ENCODE measurements around the gene DLL1. TPM values are rescaled to one million over a fixed set of nuclear protein-coding genes. Genes with fewer than 3 reads are reported as not detected.
A peak's percentile ranks its signal among the peaks of the same experiment; 100 is the strongest.

The DLL1 gene
- total RNA-seq, 1 donor from 2014 or later = 15.4 TPM

DNA sequence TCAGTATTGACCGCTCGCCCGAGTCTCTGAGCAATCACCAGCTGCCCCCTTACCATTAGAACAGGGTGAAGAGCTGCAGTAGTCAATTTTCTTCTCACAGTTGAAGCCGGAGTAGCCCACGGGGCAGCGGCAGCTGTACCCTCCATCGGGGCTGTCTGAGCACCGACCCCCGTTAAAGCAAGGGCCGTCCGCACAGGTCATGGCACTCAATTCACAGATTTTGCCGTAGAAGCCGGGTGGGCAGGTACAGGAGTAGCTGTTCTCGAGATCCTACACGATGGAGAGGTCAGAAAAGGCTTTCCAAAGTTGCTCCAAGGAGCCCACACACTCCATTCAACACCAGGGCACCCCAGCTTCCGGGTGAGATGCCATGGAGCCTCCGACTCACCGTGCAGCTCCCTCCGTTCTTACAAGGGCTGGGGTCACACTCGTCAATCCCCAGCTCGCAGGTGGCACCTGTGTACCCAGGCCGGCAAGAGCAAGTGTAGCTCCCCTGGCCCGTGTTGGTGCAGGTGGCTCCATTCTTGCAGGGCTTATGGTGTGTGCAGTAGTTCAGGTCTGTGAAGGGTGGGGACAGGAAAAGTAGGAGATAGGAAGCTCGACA lies 5.9 kb downstream of the DLL1 start:
- DNase-seq (ENCODE audit: low spot score) = no peak
- ATAC-seq = no peak
- intact Hi-C loops (cut with DNase I) = no loop called here

DNA sequence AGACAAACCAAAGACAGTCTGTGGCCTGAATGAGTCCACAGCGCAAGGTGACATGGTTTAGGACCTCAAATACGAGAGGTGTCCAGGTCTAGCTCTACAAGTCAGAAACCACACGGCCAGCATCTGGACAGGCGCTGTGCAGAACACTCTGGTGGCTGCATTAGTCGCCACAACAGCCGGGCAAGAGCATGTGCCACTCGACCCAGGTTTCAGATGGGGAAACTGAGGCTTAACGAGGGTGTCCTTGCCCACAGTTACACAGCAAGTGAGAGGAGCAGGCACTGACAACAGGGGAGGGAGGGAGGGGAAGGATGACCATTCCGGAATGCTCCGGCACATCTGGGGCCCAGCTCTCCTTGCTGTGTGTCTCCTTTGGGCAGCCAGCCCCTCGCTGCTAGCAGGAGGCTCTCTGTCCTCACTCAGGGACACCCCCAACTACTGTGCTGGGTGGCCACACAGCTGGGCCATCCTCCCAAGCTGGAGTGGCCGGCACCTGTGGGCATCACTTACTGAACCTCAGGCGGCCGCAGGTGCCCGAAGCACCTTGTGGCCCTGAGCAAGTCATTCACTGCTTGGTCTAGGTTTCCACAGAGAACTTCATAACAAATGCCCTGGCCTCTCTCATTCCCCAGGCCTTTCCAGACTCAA lies 6.6 kb downstream of the DLL1 start:
- DNase-seq (ENCODE audit: low spot score) = no peak
- intact Hi-C loops (cut with DNase I) = no loop called here
- no peak for ATAC-seq

DNA sequence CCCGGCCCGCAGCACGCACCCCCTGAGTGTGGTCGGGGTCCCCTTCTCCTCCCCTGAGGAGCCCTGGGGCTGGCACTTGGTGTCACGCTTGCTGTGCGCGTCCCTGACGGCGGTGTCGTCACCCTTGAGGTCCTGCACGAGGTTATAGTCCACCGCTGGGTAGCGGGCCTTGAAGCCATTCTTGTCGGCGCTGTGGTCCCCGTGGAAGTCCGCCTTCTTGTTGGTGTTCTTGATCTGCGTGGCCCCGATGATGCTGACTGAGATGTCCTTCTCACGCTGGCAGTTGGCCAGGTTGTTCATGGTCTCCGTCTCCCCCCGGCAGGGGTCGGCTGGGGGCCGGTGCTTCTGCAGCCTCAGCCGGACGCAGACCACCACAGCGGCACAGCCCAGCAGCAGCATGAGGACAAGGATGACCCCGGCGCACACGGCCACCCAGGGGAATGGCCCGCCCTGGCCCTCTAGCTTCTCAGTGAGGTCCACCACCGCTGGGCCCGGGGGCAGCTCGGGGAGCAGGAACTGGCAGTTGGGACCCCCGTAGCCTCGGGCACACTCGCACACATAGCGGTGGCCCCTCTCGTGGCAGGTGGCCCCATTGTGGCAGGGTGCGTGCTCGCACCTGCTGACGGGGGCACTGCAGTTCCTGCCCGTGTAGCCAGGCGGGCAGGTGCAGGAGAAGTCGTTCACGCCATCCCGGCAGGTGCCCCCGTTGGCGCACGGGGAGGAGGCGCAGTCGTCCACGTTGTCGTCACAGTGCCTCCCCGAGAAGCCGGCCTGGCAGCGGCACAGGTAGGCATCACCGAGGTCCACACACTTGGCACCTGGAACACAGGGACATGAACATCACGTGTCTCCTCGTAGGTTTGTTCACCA lies 7.4 kb downstream of the DLL1 start:
- ATAC-seq (no peak), DNase-seq (ENCODE audit: low spot score) (no peak)
- intact Hi-C loops (cut with DNase I) = no loop called here

DNA sequence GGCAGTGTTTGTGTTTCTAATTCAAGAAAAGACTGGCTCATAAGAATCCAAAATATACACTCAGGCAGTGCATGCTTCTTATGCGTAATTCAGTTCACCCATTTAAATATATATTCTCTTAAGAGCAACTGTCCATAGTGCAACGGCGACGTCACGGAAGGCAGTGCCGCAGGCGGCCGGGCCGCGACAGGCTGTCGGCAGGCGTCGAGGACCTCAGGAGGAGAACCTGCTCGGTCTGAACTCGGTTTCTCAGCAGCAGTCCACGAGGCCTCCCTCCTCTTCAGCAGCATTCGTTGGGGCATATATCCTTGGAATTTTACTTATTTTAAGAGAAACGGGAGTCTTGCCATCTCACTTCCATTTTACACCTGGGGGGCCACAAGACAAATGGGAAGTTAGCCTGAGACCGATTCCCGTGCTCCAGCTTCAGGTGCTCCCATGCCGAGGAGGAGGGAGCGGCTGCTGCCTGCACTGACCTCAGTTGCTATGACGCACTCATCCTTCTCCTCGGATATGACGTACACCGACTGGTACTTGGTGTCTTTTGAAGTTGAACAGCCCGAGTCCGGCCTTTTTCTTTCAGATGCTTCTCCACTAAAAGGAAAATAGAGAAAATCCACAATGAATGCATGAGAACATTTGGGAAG lies 8.2 kb downstream of the DLL1 start:
- ATAC-seq (no peak), DNase-seq (ENCODE audit: low spot score) (peak; percentile 42)
- intact Hi-C loops (cut with DNase I) = no loop called here

DNA sequence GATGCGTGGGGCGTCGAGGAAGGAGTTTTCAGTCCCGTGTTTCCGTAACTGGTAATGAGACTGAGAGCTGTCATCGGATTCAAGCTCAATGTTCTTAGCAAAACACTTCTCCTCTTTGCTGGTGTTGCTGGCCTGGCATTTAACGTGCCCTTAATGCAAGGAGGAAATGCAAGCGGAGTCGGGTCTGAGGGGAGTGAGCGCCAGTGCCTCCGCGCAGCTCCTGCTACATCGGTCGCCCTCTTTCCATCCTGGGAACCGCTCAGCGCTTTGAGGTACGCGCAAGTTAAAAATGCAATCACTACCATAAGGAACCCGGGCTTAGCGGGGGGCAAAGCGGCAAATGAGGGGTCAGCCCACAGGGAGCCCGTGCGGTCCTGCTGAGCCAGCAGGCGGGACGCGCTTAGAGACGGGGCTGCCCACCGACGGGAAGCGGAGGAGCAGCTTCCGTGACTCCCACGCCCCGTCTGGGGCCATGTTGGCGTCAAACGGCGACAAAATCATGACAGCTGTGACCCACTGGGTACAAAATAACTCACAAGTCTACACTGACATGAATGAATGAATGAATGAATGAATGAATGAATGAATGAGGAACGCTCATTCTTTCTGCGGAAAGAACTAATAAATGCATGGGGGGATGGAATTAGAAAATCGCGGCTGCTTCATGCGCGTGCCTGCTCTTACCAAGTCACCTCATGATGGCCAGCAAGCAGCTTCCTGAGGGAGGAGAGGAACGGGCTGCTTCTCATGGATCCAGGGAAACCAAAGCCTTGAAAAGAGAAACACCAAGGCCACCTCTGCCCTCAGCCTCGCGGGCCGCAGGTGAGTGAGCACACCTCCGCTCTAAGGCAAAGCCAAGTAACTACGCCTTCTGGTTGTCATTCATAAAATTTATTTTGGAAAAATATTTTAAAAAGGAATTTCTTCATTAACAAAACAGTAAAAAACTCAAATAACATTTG lies 9.3 kb downstream of the DLL1 start:
- DNase-seq (ENCODE audit: low spot score) = no peak
- intact Hi-C loops (cut with DNase I) = no loop called here
- no peak for ATAC-seq

DNA sequence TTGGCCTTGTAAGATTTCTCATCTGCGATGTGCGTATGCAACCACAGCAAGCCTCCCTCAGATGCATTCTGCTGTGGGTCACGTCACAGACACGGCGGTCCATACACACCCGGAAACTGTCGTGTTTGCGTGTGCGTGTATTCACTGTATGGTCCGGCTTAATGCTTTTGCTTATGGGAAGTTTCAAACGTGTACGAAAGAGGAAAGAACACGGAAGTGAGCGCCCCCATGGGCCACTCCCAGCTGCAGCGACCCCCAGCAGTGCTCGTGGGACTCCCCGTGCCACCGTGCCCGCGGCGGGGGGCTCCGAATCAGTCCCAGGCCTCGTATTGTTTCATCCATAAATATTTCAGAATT lies 10.2 kb downstream of the DLL1 start:
- intact Hi-C loops (cut with DNase I) = no loop called here
- DNase-seq (ENCODE audit: low spot score) = no peak
- no peak for ATAC-seq

DNA sequence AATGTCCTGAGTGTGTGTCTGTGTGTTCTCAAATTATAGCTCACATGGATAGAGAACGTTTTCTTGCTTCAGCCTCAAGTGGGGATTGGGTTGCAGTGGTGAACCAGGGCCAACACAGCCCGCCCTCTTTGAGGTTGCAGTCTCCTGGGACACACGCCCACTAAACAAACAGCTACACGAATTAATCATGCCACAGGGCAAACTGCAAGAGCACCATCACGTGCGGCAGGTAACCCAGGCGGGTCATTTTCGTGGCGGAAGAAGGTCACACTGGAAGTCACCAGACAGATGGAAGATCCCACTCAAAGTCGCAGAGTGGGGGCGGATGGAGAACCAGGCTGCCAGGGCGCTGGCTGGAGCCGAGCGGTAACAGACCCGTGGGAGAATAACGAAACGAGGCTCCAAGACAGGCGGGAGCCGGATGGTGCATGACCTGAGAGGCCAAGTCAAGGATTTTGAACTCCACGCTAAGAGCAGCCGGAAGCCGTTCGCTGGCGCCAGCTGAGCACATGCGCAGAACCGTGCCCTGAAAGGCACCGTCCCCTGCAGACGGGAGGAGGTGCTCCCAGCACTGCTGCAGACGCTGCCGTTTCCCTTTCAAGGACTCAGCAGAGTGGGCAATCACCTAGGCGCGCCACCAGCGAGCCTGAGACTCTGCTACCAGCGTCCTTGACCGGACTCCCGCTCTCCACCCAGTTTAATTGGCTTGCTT lies 10.7 kb downstream of the DLL1 start:
- ATAC-seq = peak; percentile 70
- peak; percentile 82 for DNase-seq (ENCODE audit: low spot score)
- intact Hi-C loops (cut with DNase I) = no loop called here

DNA sequence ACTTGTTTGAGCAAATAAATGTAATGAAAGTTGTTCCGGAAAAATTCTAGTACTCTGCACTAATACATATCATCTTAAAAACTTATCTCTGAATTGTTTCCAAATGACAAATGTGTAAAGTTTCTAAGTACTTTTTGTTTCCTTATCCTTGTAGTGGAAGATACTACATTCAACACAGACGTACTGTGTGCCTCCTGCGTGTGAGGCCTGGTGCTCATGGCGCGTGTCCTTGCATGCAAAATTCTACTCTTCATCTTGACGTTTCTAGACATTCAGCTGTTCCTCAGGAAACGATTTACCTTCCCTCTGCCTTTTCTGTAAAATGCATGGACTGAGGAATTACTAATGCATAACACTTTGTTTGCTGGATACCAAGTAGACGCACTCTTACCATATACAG lies 11.5 kb downstream of the DLL1 start:
- no peak for DNase-seq (ENCODE audit: low spot score)
- intact Hi-C loops (cut with DNase I) = no loop called here
- ATAC-seq = no peak

DNA sequence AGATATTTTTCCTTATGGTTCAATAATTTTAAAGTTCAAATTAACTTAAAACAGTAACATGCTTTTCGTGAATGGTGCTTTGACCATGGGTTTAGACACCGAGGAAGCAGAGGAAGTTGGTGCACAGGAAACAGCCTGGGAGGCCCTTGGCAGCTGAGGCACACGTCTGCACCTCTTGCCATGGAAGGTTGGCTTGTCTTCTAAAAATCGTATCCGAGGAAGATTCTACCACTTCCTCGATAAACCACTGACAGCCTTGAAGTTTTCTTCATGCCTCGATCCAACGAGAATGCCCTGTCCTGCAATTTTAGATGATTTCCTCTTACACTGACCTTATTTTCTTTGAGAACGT lies 12.2 kb downstream of the DLL1 start:
- ATAC-seq = no peak
- intact Hi-C loops (cut with DNase I) = no loop called here

DNA sequence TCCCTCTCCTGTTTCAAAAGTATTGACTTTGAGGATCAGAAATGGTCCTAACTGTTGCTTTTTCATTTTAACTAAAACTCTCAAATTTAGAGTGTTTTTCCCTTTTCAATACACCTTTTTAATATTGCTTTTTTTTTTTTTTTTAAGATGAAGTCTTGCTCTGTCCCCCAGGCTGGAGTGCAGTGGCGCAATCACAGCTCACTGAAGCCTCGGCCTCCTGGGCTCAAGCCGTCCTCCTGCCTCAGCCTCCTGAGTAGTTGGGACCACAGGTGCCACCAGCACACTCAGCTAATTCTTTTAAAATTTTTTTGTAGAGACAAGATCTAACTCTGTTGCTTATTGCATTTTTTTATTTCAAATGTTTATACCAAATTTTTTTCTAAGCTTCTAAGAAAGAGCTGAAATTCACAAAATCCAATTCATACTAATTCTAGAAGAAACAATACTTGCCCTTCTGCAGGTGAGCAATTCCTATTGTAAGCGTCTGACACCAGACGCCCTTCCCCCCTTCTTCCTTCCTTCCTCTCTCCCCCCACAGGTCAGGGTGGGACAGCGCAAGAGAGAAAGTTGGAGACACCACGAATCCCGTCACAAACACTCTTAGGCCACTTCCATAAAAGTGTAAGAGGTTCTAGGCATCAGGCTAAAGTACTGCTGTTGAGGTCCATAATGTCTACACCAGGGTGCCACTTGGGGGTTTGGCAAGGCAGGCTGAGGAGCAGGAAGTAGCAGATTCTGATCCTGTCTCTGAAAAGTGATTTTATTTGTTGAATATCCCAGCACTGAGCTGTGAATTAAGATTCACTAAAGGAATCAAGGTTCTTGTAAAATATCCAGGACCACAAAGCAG lies 12.8 kb downstream of the DLL1 start:
- intact Hi-C loops (cut with DNase I) = no loop called here
- no peak for ATAC-seq
- no peak for DNase-seq (ENCODE audit: low spot score)

More for the DNA sequence above, 12.2 kb downstream of the DLL1 start:
- no peak for DNase-seq (ENCODE audit: low spot score)

DNA sequence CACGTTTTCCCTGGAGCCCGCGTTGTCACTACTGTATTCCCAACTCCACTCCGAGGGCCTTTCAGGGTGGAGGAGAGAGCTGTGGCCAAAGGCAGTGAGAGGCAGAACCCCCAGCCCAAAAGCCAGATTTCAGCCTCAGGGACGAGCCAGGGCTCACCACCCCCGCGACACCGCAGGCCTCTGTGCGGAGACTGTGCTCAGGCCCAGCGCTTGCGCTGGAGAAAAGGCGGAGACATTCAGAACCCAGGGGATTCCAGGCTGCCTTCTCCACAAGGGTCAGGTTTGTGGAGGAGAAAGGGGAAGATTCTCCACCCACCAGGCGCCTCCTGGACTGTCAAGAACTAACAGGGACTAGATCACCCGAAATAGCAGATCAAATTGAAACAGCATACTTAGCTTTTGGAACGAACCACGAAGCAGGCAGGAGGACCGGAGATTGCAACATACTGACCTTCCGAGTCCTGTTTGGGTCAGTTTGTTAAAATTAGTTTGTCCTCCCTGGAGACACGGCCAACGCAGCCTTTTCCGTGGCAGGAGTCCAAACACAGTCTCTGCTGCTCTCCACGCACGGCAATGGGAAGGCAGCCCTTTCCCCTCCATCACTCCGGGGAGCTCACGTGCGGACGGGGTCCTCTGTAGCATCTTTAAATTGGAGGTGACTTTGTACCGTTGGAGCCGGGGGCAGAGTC lies 14.4 kb downstream of the DLL1 start:
- intact Hi-C loops (cut with DNase I) = no loop called here
- ATAC-seq (peak; percentile 88), DNase-seq (ENCODE audit: low spot score) (peak; percentile 71)

DNA sequence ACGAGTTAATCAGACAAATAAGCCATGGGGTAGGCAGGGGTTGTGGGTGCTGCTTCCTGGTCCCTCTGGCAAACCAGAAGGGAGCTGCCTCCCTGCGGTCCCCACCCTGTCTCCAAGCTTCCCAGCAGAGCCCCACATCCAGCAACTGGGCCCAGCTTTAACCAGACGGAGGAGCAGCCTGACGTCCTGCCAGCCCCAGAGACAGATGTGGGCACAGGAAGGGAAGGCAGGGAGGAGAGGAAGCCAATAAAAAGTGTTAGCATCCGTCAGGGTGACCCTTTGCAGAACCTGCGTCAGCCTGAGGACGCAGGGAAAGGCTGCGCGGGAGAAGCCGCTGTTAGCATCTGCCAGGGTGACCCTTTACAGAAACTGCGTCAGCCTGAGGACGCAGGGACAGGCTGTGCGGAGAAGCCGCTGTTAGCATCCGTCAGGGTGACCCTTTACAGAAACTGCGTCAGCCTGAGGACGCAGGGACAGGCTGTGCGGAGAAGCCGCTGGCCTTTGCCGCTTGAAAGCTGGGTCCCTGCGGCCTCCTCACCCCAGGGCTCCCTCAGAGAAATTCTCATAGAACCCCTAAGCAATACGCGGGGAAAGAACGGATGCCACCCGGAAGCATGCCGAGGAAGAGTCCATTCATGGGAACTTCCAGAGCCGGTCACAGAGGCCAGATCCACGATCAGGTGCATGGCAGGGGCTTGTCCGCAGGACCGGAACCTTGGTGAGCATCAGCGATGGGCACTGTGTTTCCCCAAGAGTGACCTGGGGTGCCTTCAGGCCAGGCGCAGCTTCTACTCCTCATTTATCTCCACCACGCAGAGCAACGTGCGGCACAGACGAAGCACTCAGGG lies 15.9 kb downstream of the DLL1 start:
- no peak for ATAC-seq
- DNase-seq (ENCODE audit: low spot score) = no peak
- intact Hi-C loops (cut with DNase I) = no loop called here

DNA sequence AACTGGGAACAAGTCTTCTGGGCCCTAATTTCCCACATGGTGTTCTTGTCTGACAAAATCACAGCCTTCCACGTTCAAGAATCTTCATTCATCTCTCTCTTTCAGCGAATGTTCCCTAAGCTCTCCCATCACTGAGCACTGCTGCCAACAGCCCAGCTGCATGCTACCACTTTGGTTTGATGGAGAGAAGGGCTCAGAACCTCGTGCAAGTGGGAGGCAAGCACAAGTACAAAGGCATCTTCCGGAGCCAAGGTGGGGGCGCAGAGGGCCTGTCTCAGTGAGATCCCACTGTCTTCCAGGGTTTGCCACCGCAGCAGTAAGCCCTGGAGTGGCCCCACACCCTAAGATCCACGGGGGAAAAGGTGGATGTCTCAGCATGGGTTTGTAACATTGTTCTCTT lies 17.2 kb downstream of the DLL1 start:
- ATAC-seq (no peak), DNase-seq (ENCODE audit: low spot score) (no peak)
- intact Hi-C loops (cut with DNase I) = no loop called here

DNA sequence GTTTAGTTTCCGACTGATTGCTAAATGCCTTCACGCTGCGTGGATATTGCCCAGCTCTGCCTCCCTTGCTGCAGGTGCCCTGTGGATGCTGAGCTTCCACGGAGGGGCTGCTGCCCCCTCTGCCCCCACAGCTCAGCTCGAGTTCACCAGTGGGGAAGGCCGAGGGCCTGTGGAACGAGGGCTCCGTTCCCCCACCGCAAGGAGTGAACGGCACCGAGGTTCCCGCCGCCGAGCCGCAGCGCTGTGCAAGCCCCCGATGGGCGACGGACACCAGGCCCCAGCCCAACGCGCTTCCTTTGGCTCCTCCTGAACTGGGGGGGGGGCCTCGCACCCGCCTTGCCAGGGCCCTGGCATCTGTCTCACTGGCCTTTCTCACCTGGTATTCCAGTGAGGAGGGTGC lies 17.7 kb downstream of the DLL1 start:
- ATAC-seq (no peak), DNase-seq (ENCODE audit: low spot score) (no peak)
- intact Hi-C loops (cut with DNase I) = no loop called here

DNA sequence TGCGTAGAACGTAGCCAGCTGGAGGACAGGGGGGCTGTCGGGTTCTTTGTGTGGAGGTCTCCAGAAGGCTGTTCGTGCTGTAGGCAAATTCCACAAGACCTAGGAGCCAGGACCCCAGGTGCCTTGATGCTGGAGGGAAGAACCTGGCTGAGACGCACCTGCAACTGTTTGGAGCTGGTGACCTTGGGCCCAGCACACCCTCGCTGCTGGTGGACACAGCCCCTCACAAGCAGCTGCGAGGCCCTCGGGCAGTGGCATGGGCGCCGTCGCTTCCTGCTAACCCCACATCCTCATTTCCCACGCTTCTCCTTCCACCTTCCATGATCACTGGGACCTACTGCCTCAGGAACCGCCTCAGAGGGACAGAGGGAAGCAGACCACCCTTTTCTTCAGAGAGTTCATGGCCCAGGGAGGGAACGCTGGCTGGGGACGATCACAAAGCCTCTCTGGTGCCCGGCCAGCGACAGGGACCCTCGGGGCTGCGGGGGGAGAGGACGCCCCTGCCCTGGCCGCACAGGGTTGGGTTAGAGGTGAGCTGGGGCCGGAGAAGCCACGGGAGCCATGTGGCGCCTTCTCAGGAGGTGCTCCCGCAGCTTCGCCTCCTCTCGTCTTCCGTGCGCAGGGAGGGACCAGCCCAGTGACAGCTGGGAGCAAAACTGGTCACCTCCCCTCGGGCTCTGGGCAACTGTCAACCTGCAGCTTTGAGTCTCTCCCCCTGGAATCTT lies 18.4 kb downstream of the DLL1 start:
- DNase-seq (ENCODE audit: low spot score) (no peak), ATAC-seq (no peak)
- intact Hi-C loops (cut with DNase I) = no loop called here
